ENCODE data around the gene ACVRL1. TPM values are rescaled to one million over a fixed set of nuclear protein-coding genes. Genes with fewer than 3 reads are reported as not detected.

Gene ACVRL1
- total RNA-seq, 1 donor from 2014 or later: 37.1 TPM

GRCh38 chr12:51915951-51916350, 8.6 kb downstream of the ACVRL1 start:
- DNase-seq (ENCODE audit: low spot score): no peak

- no peak for DNase-seq (ENCODE audit: low spot score)
Measured at GRCh38 chr12:51917041-51917590, 9.8 kb downstream of the ACVRL1 start.

- DNase-seq (ENCODE audit: low spot score): no peak
Measured at GRCh38 chr12:51917746-51918453, 10.6 kb downstream of the ACVRL1 start.

GRCh38 chr12:51920046-51920445, 12.7 kb downstream of the ACVRL1 start:
- no peak for DNase-seq (ENCODE audit: low spot score)

GRCh38 chr12:51921017-51921725, 13.9 kb downstream of the ACVRL1 start:
- DNase-seq (ENCODE audit: low spot score): no peak

- no peak for DNase-seq (ENCODE audit: low spot score)
Measured at GRCh38 chr12:51922146-51922545, 14.8 kb downstream of the ACVRL1 start.

- DNase-seq (ENCODE audit: low spot score): peak; percentile 58
Measured at GRCh38 chr12:51922762-51923505, 15.6 kb downstream of the ACVRL1 start.

GRCh38 chr12:51923506-51924365, 16.4 kb downstream of the ACVRL1 start:
- DNase-seq (ENCODE audit: low spot score): peak; percentile 42

GRCh38 chr12:51924551-51925319, 17.4 kb downstream of the ACVRL1 start:
- DNase-seq (ENCODE audit: low spot score): no peak

GRCh38 chr12:51925346-51926063, 18.2 kb downstream of the ACVRL1 start:
- DNase-seq (ENCODE audit: low spot score): no peak

- no peak for DNase-seq (ENCODE audit: low spot score)
Measured at GRCh38 chr12:51926064-51926632, 18.8 kb downstream of the ACVRL1 start.

- no peak for DNase-seq (ENCODE audit: low spot score)
Measured at GRCh38 chr12:51926718-51927117, 19.4 kb downstream of the ACVRL1 start.

- DNase-seq (ENCODE audit: low spot score): no peak
Measured at GRCh38 chr12:51932218-51933076, 25.1 kb downstream of the ACVRL1 start.

GRCh38 chr12:51934080-51934479, 26.8 kb downstream of the ACVRL1 start:
- DNase-seq (ENCODE audit: low spot score): no peak

GRCh38 chr12:51937926-51938325, 30.6 kb downstream of the ACVRL1 start:
- no peak for DNase-seq (ENCODE audit: low spot score)

GRCh38 chr12:51938726-51939125, 31.4 kb downstream of the ACVRL1 start:
- DNase-seq (ENCODE audit: low spot score): no peak

GRCh38 chr12:51941011-51941581, 33.8 kb downstream of the ACVRL1 start:
- no peak for DNase-seq (ENCODE audit: low spot score)

- no peak for DNase-seq (ENCODE audit: low spot score)
Measured at GRCh38 chr12:51941604-51942003, 34.3 kb downstream of the ACVRL1 start.

Data from mucosa of gallbladder (tissue), 1 donor.